Neural cell (in vitro differentiated cells): ENCODE measurements around the gene ANO4. TPM values are rescaled to one million over a fixed set of nuclear protein-coding genes. Genes with fewer than 3 reads are reported as not detected.

Experiments
- H2AFZ ChIP-seq: fragments of 200-600, 300-800 bp; sonication (generic), shearing (Covaris generic); 2 replicates; pipeline ENCODE4 v1.6.0; 2014; ENCODE audit warnings: low read depth, mild to moderate bottlenecking, antibody characterized with exemption, low read length, moderate library complexity
- H3F3A ChIP-seq: fragments of 200-600 bp; shearing (Covaris generic); 2 replicates; pipeline ENCODE4 v1.6.1; 2016; ENCODE audit warnings: mild to moderate bottlenecking, moderate library complexity, mixed read lengths, antibody characterized with exemption, low read length; ENCODE audit not compliant: insufficient read depth, poor library complexity, severe bottlenecking
- H3K27ac ChIP-seq: fragments of 200-600, 300-800 bp; sonication (generic), shearing (Covaris generic); 2 replicates; pipeline ENCODE4 v1.5.1; 2014; ENCODE audit warnings: mild to moderate bottlenecking, low read length, moderate library complexity
- H3K27me3 ChIP-seq: fragments of 300-800, 200-600 bp; sonication (generic), shearing (Covaris generic); 2 replicates; pipeline ENCODE4 v1.6.0; 2014; ENCODE audit warnings: mild to moderate bottlenecking, low read depth, low read length, moderate library complexity; ENCODE audit not compliant: insufficient read depth
- H3K36me3 ChIP-seq: fragments of 300-800, 200-600 bp; sonication (generic), shearing (Covaris generic); 2 replicates; pipeline ENCODE4 v1.5.1; 2014; ENCODE audit warnings: mild to moderate bottlenecking, antibody characterized with exemption, low read length, moderate library complexity; ENCODE audit not compliant: insufficient read depth
- H3K4me2 ChIP-seq: fragments of 300-800, 200-600 bp; sonication (generic), shearing (Covaris generic); 2 replicates; pipeline ENCODE4 v1.6.0; 2014; ENCODE audit warnings: mild to moderate bottlenecking, low read length
- H3K4me3 ChIP-seq: fragments of 300-800, 200-600 bp; sonication (generic), shearing (Covaris generic); 2 replicates; pipeline ENCODE4 v1.5.1; 2014; ENCODE audit warnings: mild to moderate bottlenecking, low read length, moderate library complexity
- H3K79me2 ChIP-seq: fragments of 200-600 bp; shearing (Covaris generic); replicated peaks from 2 replicates; pipeline ENCODE4 v1.6.0; 2014; ENCODE audit warnings: mild to moderate bottlenecking, low read length, moderate library complexity; ENCODE audit not compliant: insufficient read depth
- H3K9ac ChIP-seq: fragments of 300-800, 200-600 bp; sonication (generic), shearing (Covaris generic); 2 replicates; pipeline ENCODE4 v1.6.1; 2016; ENCODE audit warnings: mild to moderate bottlenecking, low read length, mixed read lengths
- H3K9me2 ChIP-seq: fragments of 200-600 bp; shearing (Covaris generic); 2 replicates; pipeline ENCODE4 v1.6.1; 2016; ENCODE audit warnings: mild to moderate bottlenecking, low read length, mixed read lengths; ENCODE audit not compliant: insufficient read depth
- H3K9me3 ChIP-seq: fragments of 200-600, 300-800 bp; sonication (generic), shearing (Covaris generic); 2 replicates; pipeline ENCODE4 v1.6.1; 2016; ENCODE audit warnings: mild to moderate bottlenecking, mixed run types, low read length, moderate library complexity, mixed read lengths
- H4K20me1 ChIP-seq: fragments of 200-600 bp; shearing (Covaris generic); 2 replicates; pipeline ENCODE4 v1.6.1; 2016; ENCODE audit warnings: mild to moderate bottlenecking, mixed run types; ENCODE audit not compliant: insufficient read depth
- EP300 ChIP-seq: fragments of 450-650 bp; conservative IDR thresholded peaks from 2 replicates; pipeline ENCODE4 v1.6.1; 2014; ENCODE audit warnings: antibody characterized with exemption, mild to moderate bottlenecking, moderate library complexity; ENCODE audit not compliant: poor library complexity, severe bottlenecking
- EZH2 ChIP-seq: fragments of 200-600, 300-800 bp; shearing (Covaris generic), sonication (generic); IDR thresholded peaks from 2 replicates; pipeline ENCODE4 v1.6.1; 2014; ENCODE audit warnings: antibody characterized with exemption, low read length, borderline replicate concordance, mild to moderate bottlenecking; ENCODE audit not compliant: insufficient read depth, poor library complexity, severe bottlenecking
- MXI1 ChIP-seq: fragments of 450-650 bp; conservative IDR thresholded peaks from 2 replicates; pipeline ENCODE4 v1.6.1; 2014; ENCODE audit warnings: antibody characterized with exemption, mild to moderate bottlenecking; ENCODE audit not compliant: poor library complexity, severe bottlenecking
- POLR2AphosphoS5 ChIP-seq: IDR thresholded peaks from 2 replicates; pipeline ENCODE4 v1.6.1; 2012
- RAD21 ChIP-seq: fragments of 450-650 bp; conservative IDR thresholded peaks from 2 replicates; pipeline ENCODE4 v1.6.1; 2014; ENCODE audit warnings: antibody characterized with exemption, mild to moderate bottlenecking, moderate library complexity
- REST ChIP-seq: IDR thresholded peaks from 2 replicates; pipeline ENCODE4 v1.6.1; 2012; ENCODE audit warnings: borderline replicate concordance
- SMC3 ChIP-seq: fragments of 450-650 bp; conservative IDR thresholded peaks from 2 replicates; pipeline ENCODE4 v1.6.1; 2014; ENCODE audit warnings: antibody characterized with exemption, mild to moderate bottlenecking, moderate library complexity; ENCODE audit not compliant: poor library complexity
- TAF1 ChIP-seq: IDR thresholded peaks from 2 replicates; pipeline ENCODE4 v1.6.1; 2012; ENCODE audit warnings: low read depth
- polyA plus RNA-seq: library from polyadenylated mRNA; depleted of rRNA; stranded (reverse); fragments of >200 nt; gene quantifications from 2 replicates; pipeline ENCODE4 v1.2.3, GENCODE V29; 2014
- TF ChIP-seq, protein P1 (sequence below): fragments of 450-650 bp; IDR thresholded peaks from 2 replicates; pipeline ENCODE4 v1.5.1; 2014; ENCODE audit warnings: antibody characterized with exemption, mild to moderate bottlenecking, moderate library complexity; ENCODE audit not compliant: poor library complexity, severe bottlenecking

The ANO4 gene
- polyA plus RNA-seq, 1 donor from 2014 or later: 11.1 TPM

DNA sequence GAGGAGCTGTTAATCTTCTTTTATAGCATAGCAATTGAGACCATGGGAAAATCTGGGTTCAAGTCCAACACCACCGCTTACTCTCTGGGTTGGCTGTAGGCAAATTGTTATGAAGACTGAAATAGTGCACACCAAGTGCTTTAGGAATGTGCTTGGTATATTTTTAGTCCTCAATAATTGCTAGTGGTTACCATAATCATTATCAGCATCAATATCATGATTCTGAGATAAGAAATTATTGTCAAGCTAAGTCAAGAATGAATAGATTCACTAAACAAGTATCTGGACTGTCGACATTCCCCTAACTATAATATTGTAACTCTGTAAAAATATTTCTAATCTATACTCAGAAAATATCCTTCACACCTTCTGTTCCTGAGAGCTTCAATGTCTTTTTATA lies 48.5 kb downstream of the ANO4 start:
- TF ChIP-seq TAF1 (no peak), REST (no peak), POLR2AphosphoS5 (no peak), EP300 (no peak), MXI1 (no peak), RAD21 (no peak), EZH2 (no peak), SMC3 (no peak)
- TF ChIP-seq, protein P1, sequence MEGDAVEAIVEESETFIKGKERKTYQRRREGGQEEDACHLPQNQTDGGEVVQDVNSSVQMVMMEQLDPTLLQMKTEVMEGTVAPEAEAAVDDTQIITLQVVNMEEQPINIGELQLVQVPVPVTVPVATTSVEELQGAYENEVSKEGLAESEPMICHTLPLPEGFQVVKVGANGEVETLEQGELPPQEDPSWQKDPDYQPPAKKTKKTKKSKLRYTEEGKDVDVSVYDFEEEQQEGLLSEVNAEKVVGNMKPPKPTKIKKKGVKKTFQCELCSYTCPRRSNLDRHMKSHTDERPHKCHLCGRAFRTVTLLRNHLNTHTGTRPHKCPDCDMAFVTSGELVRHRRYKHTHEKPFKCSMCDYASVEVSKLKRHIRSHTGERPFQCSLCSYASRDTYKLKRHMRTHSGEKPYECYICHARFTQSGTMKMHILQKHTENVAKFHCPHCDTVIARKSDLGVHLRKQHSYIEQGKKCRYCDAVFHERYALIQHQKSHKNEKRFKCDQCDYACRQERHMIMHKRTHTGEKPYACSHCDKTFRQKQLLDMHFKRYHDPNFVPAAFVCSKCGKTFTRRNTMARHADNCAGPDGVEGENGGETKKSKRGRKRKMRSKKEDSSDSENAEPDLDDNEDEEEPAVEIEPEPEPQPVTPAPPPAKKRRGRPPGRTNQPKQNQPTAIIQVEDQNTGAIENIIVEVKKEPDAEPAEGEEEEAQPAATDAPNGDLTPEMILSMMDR: no peak
- Histone ChIP-seq H3K27me3 (no peaks in the 10 kb centered on the region), H4K20me1 (no peaks in the 10 kb centered on the region), H3K4me2 (no peak overlapping the region), H3K36me3 (no peaks in the 10 kb centered on the region), H3K9ac (no peak overlapping the region), H2AFZ (no peak overlapping the region), H3F3A (no peaks in the 10 kb centered on the region), H3K9me3 (no peaks in the 10 kb centered on the region), H3K27ac (no peak overlapping the region), H3K79me2 (no peaks in the 10 kb centered on the region), H3K9me2 (no peaks in the 10 kb centered on the region), H3K4me3 (no peak overlapping the region)

GRCh38 chr12:100845095-100845494 lies 50.5 kb downstream of the ANO4 start:
- Histone ChIP-seq H3K4me3 (no peak overlapping the region), H3K27ac (no peak overlapping the region), H3K9ac (no peak overlapping the region), H3K79me2 (no peaks in the 10 kb centered on the region), H3K9me3 (no peaks in the 10 kb centered on the region), H3K9me2 (no peaks in the 10 kb centered on the region), H3K36me3 (no peaks in the 10 kb centered on the region), H3K4me2 (no peak overlapping the region), H4K20me1 (no peaks in the 10 kb centered on the region), H3K27me3 (no peaks in the 10 kb centered on the region), H3F3A (no peaks in the 10 kb centered on the region), H2AFZ (no peak overlapping the region)
- TF ChIP-seq TAF1 (no peak), EP300 (no peak), RAD21 (no peak), EZH2 (no peak), SMC3 (no peak), MXI1 (no peak), POLR2AphosphoS5 (no peak), REST (no peak)
- TF ChIP-seq, protein P1: no peak
